Body of pancreas (tissue), 4 donors: ENCODE measurements around the gene VKORC1. TPM values are rescaled to one million over a fixed set of nuclear protein-coding genes. Genes with fewer than 3 reads are reported as not detected.

Source experiments
- ATAC-seq: fragments of 150-250 bp; one replicate; pipeline ENCODE4 v1.9.1; 2016
- DNase-seq, 4 donors: peaks; one replicate each; pipeline ENCODE4 v3.0.0-alpha.2; 2019
- H3K27ac ChIP-seq, 4 donors: fragments of 200-600 bp; sonication (generic); 1 replicate in 3 of 4; 2 replicates in 1 of 4; pipeline versions ENCODE4 v1.5.1 to v1.6.1; 2016 to 2019; ENCODE audit warnings: mild to moderate bottlenecking in 1 of 4, mixed read lengths in 1 of 4, moderate library complexity in 1 of 4
- H3K27me3 ChIP-seq, 2 donors: fragments of 200-600 bp; sonication (generic); one replicate each; pipeline ENCODE4 v1.6.0; 2016; ENCODE audit warnings: mild to moderate bottlenecking in 1 of 2
- H3K36me3 ChIP-seq, 2 donors: fragments of 200-600 bp; sonication (generic); replicated peaks in 1 of 2; 2 replicates each; pipeline ENCODE4 v1.5.1; 2016; ENCODE audit warnings: low read depth in 2 of 2; ENCODE audit not compliant: insufficient read depth in 1 of 2
- H3K4me1 ChIP-seq: fragments of 200-600 bp; sonication (generic); one replicate; pipeline ENCODE4 v1.6.0; 2016
- H3K4me3 ChIP-seq, 2 donors: fragments of 200-600 bp; sonication (generic); 1 replicate in 1 of 2; 2 replicates in 1 of 2; pipeline ENCODE4 v1.5.1; 2016 to 2019
- H3K9me3 ChIP-seq, 3 donors: fragments of 200-600 bp; sonication (generic); 1 replicate in 2 of 3; 2 replicates in 1 of 3; pipeline ENCODE4 v1.5.1; 2016
- POLR2A ChIP-seq, 3 donors: fragments of 450-650 bp; IDR thresholded peaks; one replicate each; pipeline ENCODE4 v1.6.1; 2016; ENCODE audit warnings: antibody characterized with exemption in 3 of 3, mild to moderate bottlenecking in 2 of 3
- WGBS, 2 donors: methylation state at CpG; one replicate each; pipeline ENCODE4 v1.1.5; 2017; 5-methylcytosine and 5-hydroxymethylcytosine counted together
- intact Hi-C: fragments of 100-400 bp; cut with DNase I; formaldehyde crosslinking; loops from one replicate; pipeline ENCODE4 v1.15.1; 2023
- total RNA-seq, 2 donors: library from RNA; depleted of rRNA; stranded (reverse); fragments of >200 nt; gene quantifications; one replicate each; pipeline ENCODE4 v1.1.0, GENCODE V29; 2016
- TF ChIP-seq, protein P1 (sequence below), 7 experiments: fragments of 450-650 bp in 4 of 7; fragments of 200-600 bp in 3 of 7; sonication (generic) in 3 of 7; IDR thresholded peaks; one replicate each; pipeline ENCODE4 v1.5.1; 2016 to 2019; ENCODE audit warnings: antibody characterized with exemption in 7 of 7

Gene VKORC1
- total RNA-seq, 2 donors from 2014 or later, result 42.5 to 104 TPM

DNA sequence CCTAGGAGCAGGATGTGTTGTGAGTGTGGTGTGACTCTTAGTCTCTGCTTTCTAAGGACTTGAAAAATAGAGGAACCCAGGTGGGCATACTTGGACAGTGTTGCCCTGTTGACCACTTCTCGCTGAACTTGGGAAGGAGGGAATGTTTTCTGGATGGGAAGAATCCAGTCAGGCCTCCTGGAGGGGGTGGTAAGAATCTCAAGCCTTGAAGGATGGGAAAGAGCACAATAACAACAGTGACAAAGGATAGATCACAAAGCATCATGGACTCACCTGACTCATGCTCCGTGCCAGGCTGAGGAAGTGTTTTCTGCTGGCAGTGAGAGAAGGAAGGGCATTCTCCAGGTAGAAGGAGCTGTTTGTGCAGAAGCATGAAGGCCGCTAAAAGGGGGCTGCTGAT is 31.2 kb upstream of the VKORC1 start:
- DNase-seq, result no peak
- Histone ChIP-seq H3K36me3 (peaks cover 0 to 7% of the 10 kb centered on the region in 2 donors), H3K4me3 (no peak overlapping the region), H3K27me3 (no peaks in the 10 kb centered on the region), H3K9me3 (no peaks in the 10 kb centered on the region), H3K4me1 (peaks cover 41% of the 10 kb centered on the region), H3K27ac (peak overlapping the region in 3 of 4 donors; percentile 31 to 89 (median 36))
- ATAC-seq, result no peak
- 89 to 96% methylated on average over 3 of the region's 3 CpGs for WGBS, 2 donors
- intact Hi-C loops, result no loop called here
- TF ChIP-seq, protein P1, sequence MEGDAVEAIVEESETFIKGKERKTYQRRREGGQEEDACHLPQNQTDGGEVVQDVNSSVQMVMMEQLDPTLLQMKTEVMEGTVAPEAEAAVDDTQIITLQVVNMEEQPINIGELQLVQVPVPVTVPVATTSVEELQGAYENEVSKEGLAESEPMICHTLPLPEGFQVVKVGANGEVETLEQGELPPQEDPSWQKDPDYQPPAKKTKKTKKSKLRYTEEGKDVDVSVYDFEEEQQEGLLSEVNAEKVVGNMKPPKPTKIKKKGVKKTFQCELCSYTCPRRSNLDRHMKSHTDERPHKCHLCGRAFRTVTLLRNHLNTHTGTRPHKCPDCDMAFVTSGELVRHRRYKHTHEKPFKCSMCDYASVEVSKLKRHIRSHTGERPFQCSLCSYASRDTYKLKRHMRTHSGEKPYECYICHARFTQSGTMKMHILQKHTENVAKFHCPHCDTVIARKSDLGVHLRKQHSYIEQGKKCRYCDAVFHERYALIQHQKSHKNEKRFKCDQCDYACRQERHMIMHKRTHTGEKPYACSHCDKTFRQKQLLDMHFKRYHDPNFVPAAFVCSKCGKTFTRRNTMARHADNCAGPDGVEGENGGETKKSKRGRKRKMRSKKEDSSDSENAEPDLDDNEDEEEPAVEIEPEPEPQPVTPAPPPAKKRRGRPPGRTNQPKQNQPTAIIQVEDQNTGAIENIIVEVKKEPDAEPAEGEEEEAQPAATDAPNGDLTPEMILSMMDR (IDR thresholded peaks at IDR 0.05), result no peak
- no peak for TF ChIP-seq POLR2A (IDR thresholded peaks at IDR 0.05)

DNA sequence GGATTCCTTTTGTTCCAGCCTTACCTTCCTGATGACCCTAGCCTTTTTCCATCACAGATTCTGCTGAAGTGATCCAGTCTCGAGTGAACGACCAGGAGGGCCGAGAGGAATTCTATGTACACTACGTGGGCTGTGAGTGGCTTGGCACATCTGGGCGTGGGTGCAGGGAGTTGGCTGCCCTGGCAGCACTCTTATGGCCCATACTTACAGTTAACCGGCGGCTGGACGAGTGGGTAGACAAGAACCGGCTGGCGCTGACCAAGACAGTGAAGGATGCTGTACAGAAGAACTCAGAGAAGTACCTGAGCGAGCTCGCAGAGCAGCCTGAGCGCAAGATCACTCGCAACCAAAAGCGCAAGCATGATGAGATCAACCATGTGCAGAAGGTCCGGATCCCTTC is 25.5 kb upstream of the VKORC1 start:
- H3K4me1 ChIP-seq, result peaks cover 36% of the 10 kb centered on the region
- no peaks in the 10 kb centered on the region for H3K27me3 ChIP-seq
- intact Hi-C loops, result no loop called here
- ATAC-seq (no peak), DNase-seq (no peak)
- H3K27ac ChIP-seq, result peak overlapping the region in 3 of 4 donors; percentile 93 to 95 (median 95)
- H3K9me3 ChIP-seq, result no peaks in the 10 kb centered on the region
- H3K4me3 ChIP-seq, result no peak overlapping the region
- 90 to 96% methylated on average over 9 to 16 of the region's 16 CpGs for WGBS, 2 donors
- TF ChIP-seq, protein P1 (IDR thresholded peaks at IDR 0.05), result no peak
- TF ChIP-seq POLR2A (IDR thresholded peaks at IDR 0.05), result no peak
- H3K36me3 ChIP-seq, result peaks cover 7 to 16% of the 10 kb centered on the region in 2 donors

DNA sequence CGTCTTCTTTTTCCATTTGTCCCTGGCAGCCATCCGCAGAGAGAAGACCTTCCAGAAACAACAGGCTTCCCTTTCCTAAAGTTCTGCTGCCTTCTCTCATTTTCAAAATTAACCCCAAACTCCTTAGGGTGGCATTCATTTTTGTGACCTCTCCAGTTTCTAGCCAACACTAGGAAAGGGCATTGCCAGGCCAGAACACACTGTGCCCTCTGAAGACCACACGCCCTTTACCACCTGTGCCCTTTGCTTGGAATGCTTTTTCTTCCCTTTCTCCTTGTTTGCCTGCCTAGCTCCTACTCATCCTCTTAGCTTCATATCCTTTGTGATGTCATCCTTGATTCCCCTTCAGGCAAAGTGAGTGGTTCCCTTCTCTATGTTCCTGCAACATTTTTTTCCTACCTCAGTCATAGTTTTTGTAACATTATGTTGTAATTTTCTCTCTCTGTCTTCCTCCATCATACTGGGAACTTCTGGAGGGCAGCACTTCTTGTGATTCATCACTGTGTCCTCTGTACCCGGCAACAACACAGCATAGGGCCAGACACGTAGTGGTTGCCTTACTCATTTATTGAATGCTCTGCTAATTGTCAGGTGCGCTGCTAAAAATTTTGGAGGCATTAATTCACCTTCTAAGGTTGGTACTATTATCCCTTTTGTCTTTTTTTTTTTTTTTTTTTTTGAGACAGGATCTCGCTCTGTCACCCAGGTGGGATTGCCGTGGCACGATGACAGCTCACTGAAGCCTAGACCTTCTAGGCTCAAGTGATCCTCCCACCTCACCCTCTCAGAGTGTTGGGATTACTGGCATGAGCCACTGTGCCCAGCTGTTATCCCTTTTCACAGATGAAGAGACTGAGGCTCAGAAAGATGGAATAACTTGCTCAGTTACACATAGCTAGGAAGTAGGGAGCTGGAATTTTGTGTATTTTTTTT is 23.9 kb upstream of the VKORC1 start:
- peaks cover 50% of the 10 kb centered on the region for H3K4me1 ChIP-seq
- intact Hi-C loops, result no loop called here
- TF ChIP-seq, protein P1 (IDR thresholded peaks at IDR 0.05), result no peak
- TF ChIP-seq POLR2A (IDR thresholded peaks at IDR 0.05), result no peak
- DNase-seq (peak in 1 of 4 donors; percentile 51), ATAC-seq (no peak)
- H3K27ac ChIP-seq, result peak overlapping the region; percentile 93 to 99 (median 95)
- H3K36me3 ChIP-seq, result peaks cover 7 to 16% of the 10 kb centered on the region in 2 donors
- H3K9me3 ChIP-seq, result no peaks in the 10 kb centered on the region
- peak overlapping the region in 1 of 2 donors; percentile 8 for H3K4me3 ChIP-seq
- 47 to 51% methylated on average over 9 of the region's 9 CpGs for WGBS, 2 donors
- H3K27me3 ChIP-seq, result no peaks in the 10 kb centered on the region

DNA sequence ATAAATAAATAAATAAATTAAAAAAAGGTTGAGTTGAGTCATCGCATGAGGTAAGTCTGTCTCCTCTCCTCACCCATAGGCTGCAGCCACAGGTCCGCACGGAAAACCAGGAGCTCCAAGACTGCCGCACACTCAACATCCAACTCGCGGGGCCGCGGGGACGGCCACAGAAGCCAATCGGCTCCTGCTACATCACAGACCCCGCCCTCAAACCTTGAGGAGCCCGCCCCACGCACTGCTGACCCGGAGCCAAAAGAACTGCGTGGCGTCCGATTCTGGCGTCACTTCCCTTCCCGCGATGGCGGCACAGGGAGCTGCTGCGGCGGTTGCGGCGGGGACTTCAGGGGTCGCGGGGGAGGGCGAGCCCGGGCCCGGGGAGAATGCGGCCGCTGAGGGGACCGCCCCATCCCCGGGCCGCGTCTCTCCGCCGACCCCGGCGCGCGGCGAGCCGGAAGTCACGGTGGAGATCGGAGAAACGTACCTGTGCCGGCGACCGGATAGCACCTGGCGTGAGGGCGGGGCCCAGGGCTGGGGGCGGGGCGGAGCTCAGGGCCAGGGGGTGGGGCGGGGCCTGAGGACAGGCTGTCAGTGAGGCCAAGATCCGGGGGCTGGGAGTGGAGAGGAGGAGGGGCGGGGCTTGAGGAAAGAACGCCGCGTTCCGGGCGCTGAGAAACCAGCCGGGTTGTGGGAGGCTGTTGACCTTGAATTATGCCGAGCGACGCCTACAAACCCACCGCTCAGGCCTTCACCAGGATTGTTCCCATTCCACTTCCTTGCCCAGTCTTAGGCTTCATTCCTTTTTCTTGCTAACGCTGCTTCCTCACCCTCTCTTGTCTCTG is 23.0 kb upstream of the VKORC1 start, which contains the start of gene KAT8:
KAT8 (plus strand) TSS at position 281 of the 839 bp plus-strand sequence; CDS start at position 299, 18 bp downstream.
- TF ChIP-seq POLR2A (IDR thresholded peaks at IDR 0.05), result peak; percentile 91 to 94 (median 92)
- TF ChIP-seq, protein P1 (IDR thresholded peaks at IDR 0.05), result peak in 1 of 7 experiments; percentile 2
- Histone ChIP-seq H3K4me3 (peak within 1 kb of the TSS; percentile 20 to 23), H3K9me3 (no peaks in the 10 kb centered on the region), H3K36me3 (peaks cover 7 to 16% of the 10 kb centered on the region in 2 donors), H3K4me1 (peaks cover 59% of the 10 kb centered on the region), H3K27ac (peak within 1 kb of the TSS; percentile 93 to 99 (median 95)), H3K27me3 (no peaks in the 10 kb centered on the region)
- WGBS, 2 donors, result 0% methylated on average over 16 to 65 of the region's 68 CpGs
- intact Hi-C loops, result no loop called here
- ATAC-seq (peak; percentile 94), DNase-seq (peak; percentile 99)
